Activated CD4-positive, alpha-beta T cell treated with anti-CD3 and anti-CD28 coated beads for 4 hours (primary cell): ENCODE results near the gene SLC17A2.

Source experiments
- DNase-seq, 2 donors: peaks; one replicate each; pipeline ENCODE4 v3.0.0-alpha.2; 2020

SLC17A2 gene, protein sequence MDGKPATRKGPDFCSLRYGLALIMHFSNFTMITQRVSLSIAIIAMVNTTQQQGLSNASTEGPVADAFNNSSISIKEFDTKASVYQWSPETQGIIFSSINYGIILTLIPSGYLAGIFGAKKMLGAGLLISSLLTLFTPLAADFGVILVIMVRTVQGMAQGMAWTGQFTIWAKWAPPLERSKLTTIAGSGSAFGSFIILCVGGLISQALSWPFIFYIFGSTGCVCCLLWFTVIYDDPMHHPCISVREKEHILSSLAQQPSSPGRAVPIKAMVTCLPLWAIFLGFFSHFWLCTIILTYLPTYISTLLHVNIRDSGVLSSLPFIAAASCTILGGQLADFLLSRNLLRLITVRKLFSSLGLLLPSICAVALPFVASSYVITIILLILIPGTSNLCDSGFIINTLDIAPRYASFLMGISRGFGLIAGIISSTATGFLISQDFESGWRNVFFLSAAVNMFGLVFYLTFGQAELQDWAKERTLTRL

DNA sequence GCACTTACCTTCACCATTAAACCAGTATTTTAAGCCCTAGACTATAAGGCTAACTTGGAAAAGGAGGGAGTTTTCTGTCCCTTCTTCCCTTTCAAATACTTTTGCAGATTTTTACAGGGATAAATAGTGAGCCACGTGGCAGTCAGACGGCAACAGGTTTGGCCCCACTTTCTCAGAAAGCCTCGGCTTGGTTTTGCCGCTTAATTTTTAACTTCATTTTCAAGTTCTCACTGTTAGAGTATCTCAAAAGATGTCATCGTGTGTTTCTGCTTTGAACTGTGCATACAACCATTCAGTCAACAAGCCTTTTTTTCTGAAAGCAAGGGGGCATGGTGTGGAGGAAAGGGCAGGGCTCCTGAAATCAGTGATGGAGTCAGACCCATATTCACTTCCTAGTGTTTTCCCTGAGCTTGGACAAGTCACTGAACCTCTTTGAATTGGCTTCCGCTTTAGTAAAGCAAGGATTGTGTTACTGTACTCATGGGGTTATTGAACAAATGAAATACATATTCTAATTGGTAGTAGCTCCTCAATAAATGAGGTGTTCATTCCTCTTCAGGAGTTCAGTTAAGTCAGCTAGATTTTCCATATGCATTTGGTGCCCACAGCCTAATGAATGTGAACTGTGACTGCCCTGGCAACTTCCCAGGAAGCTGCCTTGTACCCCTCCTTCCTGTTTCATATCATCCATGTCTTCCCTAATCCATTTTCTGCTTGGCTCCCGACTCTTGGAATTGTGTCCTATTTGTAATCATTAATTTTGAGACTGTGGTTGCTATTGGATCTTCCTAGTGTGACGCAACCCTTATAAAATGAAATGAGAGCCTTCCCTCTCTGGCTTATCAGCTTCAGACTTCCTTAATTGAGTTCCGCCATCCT lies at the start of gene SLC17A2:
SLC17A2 (minus strand) TSS at position 160 of the 879 bp plus-strand sequence. CDS start 4,895 bp downstream, outside the sequence.
- no peak for DNase-seq

GRCh38 chr6:25975923-25976560 lies 45.6 kb upstream of the SLC17A2 start:
- DNase-seq: no peak

DNA sequence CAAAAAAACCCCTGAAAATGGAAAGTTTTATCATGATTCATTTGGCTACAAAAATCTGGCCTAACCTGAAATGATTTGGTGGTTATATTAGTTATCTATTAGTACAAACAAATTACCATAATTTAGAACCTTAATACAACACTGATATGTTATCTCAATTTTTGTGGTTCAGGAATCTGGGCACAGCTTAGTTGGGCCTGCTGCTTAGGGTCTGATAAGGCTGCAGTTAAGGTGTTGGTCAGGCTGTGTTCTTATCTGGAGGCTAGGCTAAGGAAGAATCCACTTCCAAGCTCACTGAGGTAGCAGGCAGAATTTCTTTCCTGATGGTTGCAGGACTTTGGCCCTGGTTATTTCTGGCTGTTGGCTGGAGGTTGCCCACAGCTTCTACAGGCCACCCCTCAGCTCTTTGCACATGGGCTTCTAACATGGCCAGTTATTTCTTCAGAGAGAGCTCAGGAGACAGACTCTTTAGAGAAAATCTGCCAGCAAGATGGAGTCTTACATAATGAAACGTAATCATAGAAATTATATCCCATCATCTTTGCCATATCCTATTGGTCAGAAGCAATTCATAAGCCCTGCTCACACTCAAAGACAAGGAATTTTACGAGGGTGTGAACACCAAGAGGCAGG lies 43.5 kb upstream of the SLC17A2 start:
- DNase-seq: no peak

DNA sequence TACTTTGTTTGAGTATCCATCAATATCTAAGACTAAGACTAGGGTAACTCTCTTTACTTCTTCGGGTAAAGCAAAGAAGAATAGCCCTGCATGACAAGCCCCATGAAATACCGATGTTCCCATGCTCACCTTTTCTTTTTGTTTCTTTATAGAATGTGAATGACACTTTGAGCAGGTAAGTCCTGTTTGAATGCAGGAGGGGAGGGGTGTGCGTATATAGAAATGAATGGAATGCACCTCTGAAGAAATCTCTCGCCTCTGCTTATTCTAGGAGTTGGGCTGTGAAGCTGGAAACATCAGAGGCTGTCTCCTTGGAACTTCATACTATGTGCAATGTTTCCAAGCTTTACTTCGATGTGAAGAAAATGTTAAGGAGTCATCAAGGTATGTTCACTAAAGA lies 42.4 kb upstream of the SLC17A2 start:
- DNase-seq: no peak

- no peak for DNase-seq
Measured at GRCh38 chr6:25972128-25972527, 41.6 kb upstream of the SLC17A2 start.

GRCh38 chr6:25971187-25971821 lies 40.8 kb upstream of the SLC17A2 start:
- no peak for DNase-seq

DNA sequence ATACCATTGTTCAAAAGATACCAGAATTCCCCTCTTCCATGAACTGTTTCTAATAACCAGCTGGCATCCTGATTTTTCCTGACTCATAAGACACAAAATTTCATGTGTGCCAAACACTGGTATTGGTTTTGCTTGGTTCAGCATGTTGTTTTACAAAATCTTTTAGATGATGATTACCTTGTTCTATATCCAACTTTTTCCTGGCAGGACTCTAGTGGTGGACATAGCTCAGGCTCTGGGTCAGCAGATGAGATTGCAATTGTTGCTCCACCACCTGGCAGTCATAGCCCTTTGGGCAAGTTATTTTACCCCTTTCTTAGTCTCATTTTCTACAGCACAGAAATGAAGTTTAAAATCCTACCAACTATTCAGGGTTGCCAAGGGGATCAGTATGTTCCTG lies 38.3 kb upstream of the SLC17A2 start:
- no peak for DNase-seq

- no peak for DNase-seq
Measured at GRCh38 chr6:25966711-25967110, 36.2 kb upstream of the SLC17A2 start.

- DNase-seq: no peak
Measured at GRCh38 chr6:25965058-25965457, 34.6 kb upstream of the SLC17A2 start.

DNA sequence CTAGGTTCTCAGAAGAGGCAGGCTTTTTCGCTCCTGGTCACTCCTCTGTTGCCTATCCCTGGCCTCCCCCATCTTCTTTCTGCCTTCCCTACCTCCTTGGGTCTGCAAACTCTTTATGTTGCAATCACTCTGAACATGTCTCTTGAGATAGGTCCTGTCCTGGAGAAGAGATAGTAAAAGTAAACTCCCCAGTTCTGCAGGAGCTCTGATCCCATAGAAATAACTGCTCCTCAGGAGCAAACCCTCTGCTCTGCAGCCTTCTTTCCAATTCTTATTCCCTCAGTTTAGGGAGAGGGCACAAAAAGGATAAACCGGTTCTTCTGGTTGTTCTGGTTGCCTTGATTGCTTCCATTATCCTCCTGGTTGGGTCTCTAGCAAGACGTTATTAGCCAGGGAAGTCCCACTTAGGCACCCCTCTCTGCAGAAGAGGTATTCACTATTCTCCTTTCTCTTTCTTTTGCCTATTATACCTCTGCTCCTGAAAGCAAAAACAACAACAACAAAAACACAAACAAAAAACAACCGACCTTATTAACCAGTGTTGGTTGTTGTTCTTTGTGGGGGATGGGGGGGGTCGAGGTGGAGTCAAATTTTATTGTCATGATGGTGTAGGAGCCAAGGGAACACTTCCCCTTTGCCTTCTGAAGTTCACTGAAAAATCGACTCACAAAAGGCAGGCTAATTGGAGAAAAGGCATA lies 33.1 kb upstream of the SLC17A2 start:
- DNase-seq: no peak

DNA sequence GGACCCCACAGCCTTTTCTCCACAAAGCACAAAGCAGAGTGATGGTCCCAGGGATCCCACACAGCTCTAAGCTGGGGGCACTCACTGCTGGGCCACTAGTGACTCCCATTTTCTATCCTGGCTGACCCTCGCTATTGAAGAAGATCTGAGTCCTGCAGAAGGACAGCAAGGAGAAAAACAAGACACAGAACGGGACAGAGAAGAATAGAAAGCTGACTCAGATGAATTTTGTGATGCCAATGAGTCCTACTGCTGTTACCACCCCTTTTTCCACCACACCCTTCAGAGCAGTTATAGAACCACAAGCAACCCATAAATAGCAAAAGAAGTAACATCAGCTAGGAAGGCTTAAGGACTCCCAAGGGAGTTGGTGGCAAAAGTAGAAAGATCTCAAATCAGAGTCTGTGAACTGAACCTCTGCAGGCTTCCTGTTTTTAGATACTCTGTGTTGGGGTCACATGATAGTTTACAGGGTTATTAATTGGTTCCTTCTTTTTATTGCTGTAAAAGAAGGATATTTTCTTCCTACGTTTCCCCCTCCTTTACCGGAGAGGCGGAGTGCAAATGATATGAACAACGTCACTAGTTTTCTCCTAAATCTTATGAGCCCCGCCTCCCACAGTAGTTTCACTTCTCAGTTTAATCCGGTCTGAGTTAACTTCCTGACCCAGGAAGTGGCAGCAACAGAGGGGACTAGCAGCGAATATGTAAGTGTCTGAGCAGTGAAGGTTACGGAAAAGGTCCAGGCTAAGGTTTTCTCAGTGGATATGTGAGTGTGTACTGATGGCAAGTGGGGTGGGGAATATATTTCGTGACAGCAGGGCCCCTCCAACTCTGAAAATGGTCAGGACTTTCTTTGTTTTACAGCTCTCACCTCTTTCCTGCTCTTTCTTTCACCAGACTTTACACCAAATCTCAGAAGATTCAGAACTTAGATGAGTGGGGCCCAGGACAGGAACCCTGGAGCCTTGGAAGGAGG lies 31.9 kb upstream of the SLC17A2 start, which contains the start of gene TRIM38:
TRIM38 (plus strand) TSS at position 654 of the 979 bp plus-strand sequence. CDS start 3,721 bp downstream, outside the sequence.
- DNase-seq: peak; percentile 77

- DNase-seq: no peak
Measured at GRCh38 chr6:25961619-25962148, 31.2 kb upstream of the SLC17A2 start.

DNA sequence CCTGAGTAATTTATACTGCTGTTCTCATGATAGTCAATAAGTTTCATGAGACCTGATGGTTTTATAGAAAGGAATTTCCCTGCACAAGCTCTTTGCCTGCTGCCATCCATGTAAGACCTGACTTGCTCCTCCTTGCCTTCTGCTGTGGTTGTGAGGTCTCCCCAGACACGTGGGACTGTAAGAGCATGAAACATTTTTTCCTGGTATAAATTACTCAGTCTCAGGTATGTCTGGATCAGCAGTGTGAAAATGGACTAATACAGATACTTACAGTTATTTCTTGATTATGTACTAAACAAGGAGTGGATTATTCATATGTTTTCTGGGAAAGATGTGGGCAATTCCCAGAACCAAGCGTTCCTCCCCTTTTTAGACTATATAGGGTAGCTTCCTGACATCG lies 30.2 kb upstream of the SLC17A2 start:
- DNase-seq: peak; percentile 22 to 31

DNA sequence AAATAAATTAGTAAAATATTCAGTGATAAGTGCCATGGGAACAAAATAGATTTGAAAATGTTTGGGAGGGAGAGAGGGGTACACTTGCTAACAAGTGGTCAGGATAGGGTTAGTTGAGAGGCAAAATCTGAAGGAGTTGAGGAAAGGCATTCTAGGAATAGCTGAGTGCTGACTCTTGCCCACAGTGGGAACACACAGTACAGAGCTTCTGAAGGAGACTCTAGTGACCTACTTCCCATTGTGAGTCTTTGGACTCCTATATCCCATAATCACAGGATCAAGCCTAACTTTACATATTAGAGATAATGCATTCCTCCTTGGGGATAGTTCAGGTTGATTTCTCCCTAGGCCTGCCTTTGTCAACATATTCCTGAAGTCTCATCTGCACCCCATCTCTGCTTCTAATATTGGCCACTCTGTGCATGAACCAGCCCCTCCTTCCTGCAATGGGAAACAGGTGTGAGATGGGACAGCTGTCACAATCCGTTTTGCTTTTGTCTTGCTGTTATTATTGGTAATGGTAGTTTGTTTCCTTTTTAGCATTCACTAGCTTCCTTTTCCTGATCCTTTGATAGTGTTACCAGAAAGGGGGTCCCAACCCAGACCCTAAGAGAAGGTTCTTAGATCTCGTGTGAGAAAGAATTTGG lies 29.5 kb upstream of the SLC17A2 start:
- DNase-seq: no peak

DNA sequence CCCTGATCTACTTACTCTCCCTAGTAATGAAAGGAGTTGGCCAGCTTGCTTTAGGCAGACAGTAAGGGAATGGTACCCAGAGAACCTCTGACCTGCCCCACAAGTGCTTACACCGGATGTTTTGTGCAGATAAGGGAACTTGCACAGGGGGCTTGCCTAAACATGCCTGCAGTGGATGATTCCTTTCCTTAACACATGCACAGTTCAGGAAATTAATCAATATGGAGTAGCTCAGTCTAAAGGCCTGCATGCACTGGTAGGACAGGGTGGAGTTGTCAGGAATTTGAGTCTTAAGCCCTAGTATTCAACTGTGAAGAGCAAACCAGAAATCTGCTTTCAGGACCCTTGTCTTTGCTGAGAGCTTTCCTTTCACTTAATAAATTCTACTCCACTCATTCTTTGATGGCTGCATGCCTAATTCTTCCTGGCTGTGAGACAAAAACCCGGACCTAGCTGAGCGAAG lies 28.2 kb upstream of the SLC17A2 start:
- DNase-seq: no peak

DNA sequence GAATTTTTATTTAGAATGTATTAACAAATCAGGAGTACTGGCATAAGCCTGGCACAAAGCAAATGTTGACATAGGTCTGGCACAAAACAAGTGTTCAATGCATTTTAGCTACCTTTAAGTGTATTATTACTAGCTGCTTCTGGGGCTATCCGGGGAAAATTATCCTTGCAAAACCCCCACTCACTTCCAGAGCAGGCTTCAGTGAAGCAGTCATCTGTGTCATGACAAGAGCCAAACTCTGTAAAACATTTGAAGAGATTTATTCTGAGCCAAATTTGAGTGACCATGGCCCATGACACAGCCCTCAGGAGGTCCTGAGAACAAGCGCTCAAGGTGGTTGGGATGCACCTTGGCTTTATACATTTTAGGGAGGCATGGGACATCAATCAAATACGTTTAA lies 25.7 kb upstream of the SLC17A2 start:
- no peak for DNase-seq

GRCh38 chr6:25954756-25955155 lies 24.3 kb upstream of the SLC17A2 start:
- no peak for DNase-seq

DNA sequence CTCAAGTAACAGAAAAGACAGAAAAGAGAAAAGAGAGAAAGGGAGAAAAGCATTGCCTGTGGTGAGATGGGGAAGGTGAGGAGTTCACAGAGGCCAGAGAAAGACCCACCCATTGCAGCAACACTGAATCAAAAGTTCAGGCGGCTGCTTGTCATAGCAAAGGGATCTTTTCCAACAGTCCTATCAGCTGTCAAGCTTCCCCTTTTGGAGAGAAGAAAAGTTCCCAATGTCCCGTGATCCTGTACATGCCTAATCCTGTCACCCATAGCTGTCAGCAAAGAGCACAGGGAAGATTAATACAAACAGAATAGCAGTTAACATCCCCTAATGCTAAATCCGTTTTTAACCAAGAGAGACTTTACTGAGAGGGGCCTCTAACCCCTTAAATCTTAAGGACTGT lies 23.2 kb upstream of the SLC17A2 start:
- no peak for DNase-seq

GRCh38 chr6:25952535-25952934 lies 22.0 kb upstream of the SLC17A2 start:
- DNase-seq: no peak
